ENCODE measurements around the gene PFN3. TPM values are rescaled to one million over a fixed set of nuclear protein-coding genes. Genes with fewer than 3 reads are reported as not detected.

PFN3 gene
- total and polyA plus RNA-seq, 2 experiments from 2014 or later, result 1.9 to 2.0 TPM

DNA sequence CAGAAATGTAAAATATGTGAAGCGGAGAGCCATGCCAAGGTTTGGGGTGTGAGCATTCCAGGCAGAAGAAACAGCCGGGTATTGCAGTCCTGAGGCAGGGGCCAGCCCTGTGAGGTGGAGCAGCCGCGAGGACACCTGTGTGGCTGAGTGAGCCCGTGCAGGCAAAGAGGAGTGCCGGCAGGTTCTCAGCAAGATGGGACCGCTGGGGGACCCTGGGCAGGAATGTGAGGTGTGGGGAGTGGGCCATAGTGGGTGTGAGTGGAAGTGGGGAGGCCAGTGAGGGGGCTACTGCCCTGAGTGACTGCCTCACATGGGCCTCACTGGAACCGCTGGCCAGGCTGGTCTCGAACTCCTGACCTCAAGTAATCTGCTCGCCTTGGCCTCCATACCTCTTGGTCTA lies 38.0 kb upstream of the PFN3 start (continued):
- TF ChIP-seq, protein P1, sequence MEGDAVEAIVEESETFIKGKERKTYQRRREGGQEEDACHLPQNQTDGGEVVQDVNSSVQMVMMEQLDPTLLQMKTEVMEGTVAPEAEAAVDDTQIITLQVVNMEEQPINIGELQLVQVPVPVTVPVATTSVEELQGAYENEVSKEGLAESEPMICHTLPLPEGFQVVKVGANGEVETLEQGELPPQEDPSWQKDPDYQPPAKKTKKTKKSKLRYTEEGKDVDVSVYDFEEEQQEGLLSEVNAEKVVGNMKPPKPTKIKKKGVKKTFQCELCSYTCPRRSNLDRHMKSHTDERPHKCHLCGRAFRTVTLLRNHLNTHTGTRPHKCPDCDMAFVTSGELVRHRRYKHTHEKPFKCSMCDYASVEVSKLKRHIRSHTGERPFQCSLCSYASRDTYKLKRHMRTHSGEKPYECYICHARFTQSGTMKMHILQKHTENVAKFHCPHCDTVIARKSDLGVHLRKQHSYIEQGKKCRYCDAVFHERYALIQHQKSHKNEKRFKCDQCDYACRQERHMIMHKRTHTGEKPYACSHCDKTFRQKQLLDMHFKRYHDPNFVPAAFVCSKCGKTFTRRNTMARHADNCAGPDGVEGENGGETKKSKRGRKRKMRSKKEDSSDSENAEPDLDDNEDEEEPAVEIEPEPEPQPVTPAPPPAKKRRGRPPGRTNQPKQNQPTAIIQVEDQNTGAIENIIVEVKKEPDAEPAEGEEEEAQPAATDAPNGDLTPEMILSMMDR (conservative IDR thresholded peaks at IDR 0.05; ENCODE audit: low read depth in 2 of 2), result no peak
- no peak for TF ChIP-seq JUNB (IDR thresholded peaks at IDR 0.05; ENCODE audit: unreplicated experiment)
- TF ChIP-seq EZH2phosphoT487 (IDR thresholded peaks at IDR 0.05; ENCODE audit: unreplicated experiment), result no peak
- no peak for TF ChIP-seq CREB1 (CRISPR knock-in tag; IDR thresholded peaks at IDR 0.05; ENCODE audit: low read depth)

DNA sequence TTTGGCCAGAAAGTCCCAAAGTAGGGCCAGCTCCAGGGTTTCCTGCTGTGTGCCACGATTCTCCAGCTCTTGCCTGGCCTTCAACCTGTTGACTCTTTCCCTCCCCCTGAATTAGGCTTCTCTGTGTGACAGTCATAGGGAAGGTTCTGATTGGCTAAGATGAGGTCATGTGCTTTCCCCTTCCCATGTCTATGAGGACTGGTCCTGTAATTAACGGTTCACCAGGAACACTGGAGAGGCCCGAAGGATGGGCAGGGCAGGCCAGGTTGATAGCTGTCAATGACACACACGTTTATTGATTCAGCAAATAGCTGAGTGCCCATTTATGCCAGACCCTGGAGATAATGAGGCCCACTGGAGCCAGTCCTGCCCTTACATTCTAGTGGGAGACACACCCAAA lies 37.2 kb upstream of the PFN3 start:
- Histone ChIP-seq H3K9me2 (ENCODE audit: insufficient read depth) (no peaks in the 10 kb centered on the region), H3K4me3 (no peak overlapping the region), H3F3A (replicated peaks; ENCODE audit: low read depth) (peaks cover 7% of the 10 kb centered on the region; the same call in 1 of the 2 replicates), H3K4me1 (ENCODE audit: insufficient read depth) (0 out of 2 replicates have a peak, but pooled peaks cover 3% of the 10 kb centered on the region), H4K20me1 (replicated peaks; ENCODE audit: insufficient read depth) (no peaks in the 10 kb centered on the region), H3K36me3 (ENCODE audit: insufficient read depth) (peaks cover 3% of the 10 kb centered on the region; the same call in 1 of the 2 replicates), H3K27me3 (ENCODE audit: insufficient read depth) (no peaks in the 10 kb centered on the region), H3K4me2 (no peak overlapping the region), H3K27ac (ENCODE audit: low read depth) (no peak overlapping the region), H2AFZ (no peak overlapping the region), H3K79me2 (replicated peaks; ENCODE audit: insufficient read depth) (no peaks in the 10 kb centered on the region)
- TF ChIP-seq CREB1 (CRISPR knock-in tag; IDR thresholded peaks at IDR 0.05; ENCODE audit: low read depth) (no peak), EZH2 (IDR thresholded peaks at IDR 0.05; ENCODE audit: low read depth, unreplicated experiment) (no peak), POLR2AphosphoS5 (IDR thresholded peaks at IDR 0.05; ENCODE audit: low read depth) (no peak), ZNF331 (CRISPR knock-in tag; IDR thresholded peaks at IDR 0.05; ENCODE audit: low read depth) (no peak), STAT1 (IDR thresholded peaks at IDR 0.05; ENCODE audit: unreplicated experiment) (no peak), NANOG (IDR thresholded peaks at IDR 0.05; ENCODE audit: borderline replicate concordance) (no peak)
- TF ChIP-seq, protein P2, sequence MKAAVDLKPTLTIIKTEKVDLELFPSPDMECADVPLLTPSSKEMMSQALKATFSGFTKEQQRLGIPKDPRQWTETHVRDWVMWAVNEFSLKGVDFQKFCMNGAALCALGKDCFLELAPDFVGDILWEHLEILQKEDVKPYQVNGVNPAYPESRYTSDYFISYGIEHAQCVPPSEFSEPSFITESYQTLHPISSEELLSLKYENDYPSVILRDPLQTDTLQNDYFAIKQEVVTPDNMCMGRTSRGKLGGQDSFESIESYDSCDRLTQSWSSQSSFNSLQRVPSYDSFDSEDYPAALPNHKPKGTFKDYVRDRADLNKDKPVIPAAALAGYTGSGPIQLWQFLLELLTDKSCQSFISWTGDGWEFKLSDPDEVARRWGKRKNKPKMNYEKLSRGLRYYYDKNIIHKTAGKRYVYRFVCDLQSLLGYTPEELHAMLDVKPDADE (IDR thresholded peaks at IDR 0.05), result no peak
- DNase-seq (ENCODE audit: low spot score) (no peak), ATAC-seq (no peak)
- Mint-ChIP-seq H3K4me3 (no peak overlapping the region; the same call in 2 of the 3 replicates), H3K27me3 (ENCODE audit: insufficient read depth, low read depth, poor library complexity) (peaks cover 9% of the 10 kb centered on the region), H3K36me3 (ENCODE audit: low read depth) (peaks cover 60% of the 10 kb centered on the region), H3K27ac (no peak overlapping the region), H3K4me1 (peaks cover 9% of the 10 kb centered on the region), H3K9me3 (peaks cover 4% of the 10 kb centered on the region; the same call in 1 of the 3 replicates)

DNA sequence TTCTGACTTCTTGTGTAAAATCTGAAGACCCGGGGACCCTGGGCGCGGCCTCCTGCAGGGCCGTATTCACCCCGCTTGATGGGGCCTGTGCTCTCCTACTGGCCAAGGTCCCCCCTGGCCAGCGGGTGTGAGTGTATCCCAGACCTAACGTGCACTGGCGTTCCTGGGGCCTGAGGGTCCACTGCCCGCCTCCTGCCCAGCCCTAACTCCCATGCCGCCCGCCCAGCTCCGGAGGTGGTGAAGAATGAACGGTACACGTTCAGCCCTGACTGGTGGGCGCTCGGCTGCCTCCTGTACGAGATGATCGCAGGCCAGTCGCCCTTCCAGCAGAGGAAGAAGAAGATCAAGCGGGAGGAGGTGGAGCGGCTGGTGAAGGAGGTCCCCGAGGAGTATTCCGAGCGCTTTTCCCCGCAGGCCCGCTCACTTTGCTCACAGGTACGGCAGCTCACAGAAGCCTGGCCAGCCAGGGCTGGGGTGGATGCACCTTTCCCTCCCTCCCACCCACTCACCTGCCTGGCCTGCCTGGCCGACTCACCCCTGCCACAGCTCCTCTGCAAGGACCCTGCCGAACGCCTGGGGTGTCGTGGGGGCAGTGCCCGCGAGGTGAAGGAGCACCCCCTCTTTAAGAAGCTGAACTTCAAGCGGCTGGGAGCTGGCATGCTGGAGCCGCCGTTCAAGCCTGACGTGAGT lies 35.5 kb upstream of the PFN3 start:
- Mint-ChIP-seq H3K36me3 (ENCODE audit: low read depth) (peaks cover 58% of the 10 kb centered on the region), H3K4me1 (peaks cover 9% of the 10 kb centered on the region), H3K4me3 (no peak overlapping the region), H3K9me3 (peaks cover 4% of the 10 kb centered on the region; the same call in 1 of the 3 replicates), H3K27me3 (ENCODE audit: insufficient read depth, low read depth, poor library complexity) (peaks cover 7% of the 10 kb centered on the region), H3K27ac (no peak overlapping the region)
- Histone ChIP-seq H3K4me2 (no peak overlapping the region), H3F3A (replicated peaks; ENCODE audit: low read depth) (peaks cover 7% of the 10 kb centered on the region; the same call in 1 of the 2 replicates), H3K36me3 (ENCODE audit: insufficient read depth) (peaks cover 3% of the 10 kb centered on the region; the same call in 1 of the 2 replicates), H2AFZ (no peak overlapping the region), H3K27me3 (ENCODE audit: insufficient read depth) (no peaks in the 10 kb centered on the region), H3K4me1 (ENCODE audit: insufficient read depth) (0 out of 2 replicates have a peak, but pooled peaks cover 3% of the 10 kb centered on the region), H3K27ac (ENCODE audit: low read depth) (no peak overlapping the region), H3K9me2 (ENCODE audit: insufficient read depth) (no peaks in the 10 kb centered on the region), H4K20me1 (replicated peaks; ENCODE audit: insufficient read depth) (no peaks in the 10 kb centered on the region), H3K4me3 (no peak overlapping the region), H3K79me2 (replicated peaks; ENCODE audit: insufficient read depth) (no peaks in the 10 kb centered on the region)
- DNase-seq (ENCODE audit: low spot score), result no peak
- ATAC-seq, result no peak
- TF ChIP-seq, protein P1 (conservative IDR thresholded peaks at IDR 0.05; ENCODE audit: low read depth in 2 of 2), result no peak
- TF ChIP-seq JUNB (IDR thresholded peaks at IDR 0.05; ENCODE audit: unreplicated experiment), result no peak
- no peak for TF ChIP-seq EZH2 (IDR thresholded peaks at IDR 0.05; ENCODE audit: low read depth, unreplicated experiment)

All from GM23338 (cell line).